Panc1 (cell line): ENCODE measurements around the gene SLC9B2. TPM values are rescaled to one million over a fixed set of nuclear protein-coding genes. Genes with fewer than 3 reads are reported as not detected.

ENCODE experiments used
- ATAC-seq: fragments of 200-7000 bp; cut with Tn5 transposase; 2 replicates; pipeline ENCODE4 v1.9.1; 2020; ENCODE audit warnings: mild to moderate bottlenecking, moderate library complexity
- BruUV-seq: library from RNA; stranded (reverse); fragments of 400-500 nt; replicated peaks from 2 replicates; lab custom pipeline; 2021; lab: Mats Ljungman, UMichigan
- CTCF ChIA-PET: fragments of 300-600 bp; sonication (Branson Sonifier 250); formaldehyde crosslinking; loops from one replicate; lab custom pipeline; 2022; ENCODE audit warnings: antibody characterized with exemption; lab: Charles Lee
- POLR2A ChIA-PET: fragments of 300-600 bp; sonication (Branson Sonifier 250); formaldehyde crosslinking; loops from one replicate; lab custom pipeline; 2022; ENCODE audit warnings: antibody characterized with exemption; lab: Charles Lee
- DNase-seq: peaks from one replicate; pipeline ENCODE4 v3.0.0-alpha.2; 2010; ENCODE audit warnings: low read depth, low spot score
- H3K27ac ChIP-seq: 2 replicates; pipeline ENCODE4 v1.5.1; 2011; ENCODE audit warnings: mild to moderate bottlenecking, low read length, inconsistent platforms
- H3K27me3 ChIP-seq: fragments of 200-500 bp; sonication (Bioruptor generic); 2 replicates; pipeline ENCODE4 v1.6.0; 2014; ENCODE audit warnings: low read length, inconsistent platforms; ENCODE audit not compliant: control insufficient read depth, insufficient read depth
- H3K36me3 ChIP-seq: fragments of 200-500 bp; sonication (Bioruptor generic); 2 replicates; pipeline ENCODE4 v1.5.1; 2014; ENCODE audit warnings: inconsistent platforms, mild to moderate bottlenecking, low read length, moderate library complexity; ENCODE audit not compliant: control insufficient read depth, insufficient read depth
- H3K4me1 ChIP-seq: 2 replicates; pipeline ENCODE4 v1.5.1; 2011; ENCODE audit warnings: inconsistent platforms, mild to moderate bottlenecking, low read length, moderate library complexity; ENCODE audit not compliant: control insufficient read depth, insufficient read depth
- H3K4me3 ChIP-seq, 2 experiments: 2 replicates each; pipeline ENCODE4 v1.5.1; 2011 to 2012; ENCODE audit warnings: low read depth in 2 of 2, low read length in 2 of 2, mild to moderate bottlenecking in 2 of 2, inconsistent platforms in 1 of 2, moderate library complexity in 1 of 2
- H3K9me3 ChIP-seq: fragments of 200-500 bp; sonication (Bioruptor generic); 2 replicates; pipeline ENCODE4 v1.5.1; 2014; ENCODE audit warnings: low read depth, mild to moderate bottlenecking, inconsistent platforms, low read length, moderate library complexity; ENCODE audit not compliant: control insufficient read depth, insufficient read depth
- POLR2AphosphoS5 ChIP-seq: IDR thresholded peaks from 2 replicates; pipeline ENCODE4 v1.6.1; 2012; ENCODE audit warnings: mild to moderate bottlenecking, low read depth, low read length, moderate library complexity
- SIN3A ChIP-seq: IDR thresholded peaks from 2 replicates; pipeline ENCODE4 v1.6.1; 2012; ENCODE audit warnings: low read depth, mild to moderate bottlenecking, low read length, moderate library complexity, borderline replicate concordance; ENCODE audit not compliant: insufficient read depth
- TCF7L2 ChIP-seq: IDR thresholded peaks from 2 replicates; pipeline ENCODE4 v1.6.1; 2011; ENCODE audit warnings: mild to moderate bottlenecking, low read depth, low read length, inconsistent platforms
- in situ Hi-C: cut with HindIII; loops from 2 replicates; pipeline ENCODE4 v1.10.0; 2016; ENCODE audit warnings: low sequenced_read_pairs, low pct_unique_long_range_greater_than_20kb
- intact Hi-C: fragments of 100-400 bp; cut with micrococcal nuclease; formaldehyde crosslinking; loops from one replicate; pipeline ENCODE4 v1.10.0; 2022; ENCODE audit not compliant: unreplicated experiment
- total RNA-seq: library from RNA; stranded (reverse); gene quantifications from one replicate; pipeline ENCODE4 v1.2.1, GENCODE V29; 2021; ENCODE audit not compliant: unreplicated experiment
- TF ChIP-seq, protein P1 (sequence below), 2 experiments: IDR thresholded peaks; 2 replicates each; pipeline ENCODE4 v1.6.1; 2011 to 2012; ENCODE audit warnings: low read depth in 2 of 2, control low read depth in 1 of 2, low read length in 1 of 2, mild to moderate bottlenecking in 1 of 2, moderate library complexity in 1 of 2; ENCODE audit not compliant: insufficient read depth in 1 of 2
- TF ChIP-seq, protein P2 (sequence below): fragments of 450-650 bp; IDR thresholded peaks from 2 replicates; pipeline ENCODE4 v1.5.1; 2017; ENCODE audit warnings: mild to moderate bottlenecking

Gene SLC9B2
- total RNA-seq, 1 experiment from 2014 or later, result 14.6 TPM

DNA sequence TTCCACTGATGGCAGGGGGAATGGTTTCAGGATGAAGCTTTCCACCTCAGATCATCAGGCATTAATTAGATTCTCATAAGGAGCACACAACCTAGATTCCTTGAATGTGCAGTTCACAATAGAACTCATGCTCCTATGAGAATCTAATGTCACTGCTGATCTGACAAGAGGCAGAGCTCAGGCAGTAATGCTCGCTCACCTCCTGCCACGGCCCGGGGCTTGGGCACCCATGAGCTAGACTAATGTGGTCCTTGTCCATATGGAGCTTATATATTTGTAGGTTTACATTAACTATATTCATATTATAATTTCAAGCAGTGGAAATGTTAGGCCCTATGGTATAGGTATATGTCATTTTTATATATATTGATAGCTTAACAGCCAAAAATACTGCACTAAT lies 24.4 kb downstream of the SLC9B2 start:
- in situ Hi-C loops (no loop called here), intact Hi-C loops (loop anchor here (5.0 kb wide), 1 partner anchor 35 kb away; no protein-coding TSS in a partner anchor)
- Histone ChIP-seq H3K9me3 (no peaks in the 10 kb centered on the region), H3K27ac (no peak overlapping the region), H3K36me3 (no peaks in the 10 kb centered on the region), H3K4me3 (no peak overlapping the region), H3K27me3 (no peaks in the 10 kb centered on the region), H3K4me1 (no peaks in the 10 kb centered on the region)
- ChIA-PET POLR2A (no interaction called here), CTCF (no interaction called here)
- DNase-seq, result no peak
- no TSS peak for BruUV-seq
- TF ChIP-seq, protein P1, sequence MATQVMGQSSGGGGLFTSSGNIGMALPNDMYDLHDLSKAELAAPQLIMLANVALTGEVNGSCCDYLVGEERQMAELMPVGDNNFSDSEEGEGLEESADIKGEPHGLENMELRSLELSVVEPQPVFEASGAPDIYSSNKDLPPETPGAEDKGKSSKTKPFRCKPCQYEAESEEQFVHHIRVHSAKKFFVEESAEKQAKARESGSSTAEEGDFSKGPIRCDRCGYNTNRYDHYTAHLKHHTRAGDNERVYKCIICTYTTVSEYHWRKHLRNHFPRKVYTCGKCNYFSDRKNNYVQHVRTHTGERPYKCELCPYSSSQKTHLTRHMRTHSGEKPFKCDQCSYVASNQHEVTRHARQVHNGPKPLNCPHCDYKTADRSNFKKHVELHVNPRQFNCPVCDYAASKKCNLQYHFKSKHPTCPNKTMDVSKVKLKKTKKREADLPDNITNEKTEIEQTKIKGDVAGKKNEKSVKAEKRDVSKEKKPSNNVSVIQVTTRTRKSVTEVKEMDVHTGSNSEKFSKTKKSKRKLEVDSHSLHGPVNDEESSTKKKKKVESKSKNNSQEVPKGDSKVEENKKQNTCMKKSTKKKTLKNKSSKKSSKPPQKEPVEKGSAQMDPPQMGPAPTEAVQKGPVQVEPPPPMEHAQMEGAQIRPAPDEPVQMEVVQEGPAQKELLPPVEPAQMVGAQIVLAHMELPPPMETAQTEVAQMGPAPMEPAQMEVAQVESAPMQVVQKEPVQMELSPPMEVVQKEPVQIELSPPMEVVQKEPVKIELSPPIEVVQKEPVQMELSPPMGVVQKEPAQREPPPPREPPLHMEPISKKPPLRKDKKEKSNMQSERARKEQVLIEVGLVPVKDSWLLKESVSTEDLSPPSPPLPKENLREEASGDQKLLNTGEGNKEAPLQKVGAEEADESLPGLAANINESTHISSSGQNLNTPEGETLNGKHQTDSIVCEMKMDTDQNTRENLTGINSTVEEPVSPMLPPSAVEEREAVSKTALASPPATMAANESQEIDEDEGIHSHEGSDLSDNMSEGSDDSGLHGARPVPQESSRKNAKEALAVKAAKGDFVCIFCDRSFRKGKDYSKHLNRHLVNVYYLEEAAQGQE (IDR thresholded peaks at IDR 0.05; ENCODE audit: insufficient read depth in 1 of 2, low read depth in 2 of 2, low read length in 1 of 2), result no peak
- TF ChIP-seq SIN3A (no peak), TCF7L2 (no peak), POLR2AphosphoS5 (no peak)
- TF ChIP-seq, protein P2, sequence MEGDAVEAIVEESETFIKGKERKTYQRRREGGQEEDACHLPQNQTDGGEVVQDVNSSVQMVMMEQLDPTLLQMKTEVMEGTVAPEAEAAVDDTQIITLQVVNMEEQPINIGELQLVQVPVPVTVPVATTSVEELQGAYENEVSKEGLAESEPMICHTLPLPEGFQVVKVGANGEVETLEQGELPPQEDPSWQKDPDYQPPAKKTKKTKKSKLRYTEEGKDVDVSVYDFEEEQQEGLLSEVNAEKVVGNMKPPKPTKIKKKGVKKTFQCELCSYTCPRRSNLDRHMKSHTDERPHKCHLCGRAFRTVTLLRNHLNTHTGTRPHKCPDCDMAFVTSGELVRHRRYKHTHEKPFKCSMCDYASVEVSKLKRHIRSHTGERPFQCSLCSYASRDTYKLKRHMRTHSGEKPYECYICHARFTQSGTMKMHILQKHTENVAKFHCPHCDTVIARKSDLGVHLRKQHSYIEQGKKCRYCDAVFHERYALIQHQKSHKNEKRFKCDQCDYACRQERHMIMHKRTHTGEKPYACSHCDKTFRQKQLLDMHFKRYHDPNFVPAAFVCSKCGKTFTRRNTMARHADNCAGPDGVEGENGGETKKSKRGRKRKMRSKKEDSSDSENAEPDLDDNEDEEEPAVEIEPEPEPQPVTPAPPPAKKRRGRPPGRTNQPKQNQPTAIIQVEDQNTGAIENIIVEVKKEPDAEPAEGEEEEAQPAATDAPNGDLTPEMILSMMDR, result no peak
- ATAC-seq, result no peak

DNA sequence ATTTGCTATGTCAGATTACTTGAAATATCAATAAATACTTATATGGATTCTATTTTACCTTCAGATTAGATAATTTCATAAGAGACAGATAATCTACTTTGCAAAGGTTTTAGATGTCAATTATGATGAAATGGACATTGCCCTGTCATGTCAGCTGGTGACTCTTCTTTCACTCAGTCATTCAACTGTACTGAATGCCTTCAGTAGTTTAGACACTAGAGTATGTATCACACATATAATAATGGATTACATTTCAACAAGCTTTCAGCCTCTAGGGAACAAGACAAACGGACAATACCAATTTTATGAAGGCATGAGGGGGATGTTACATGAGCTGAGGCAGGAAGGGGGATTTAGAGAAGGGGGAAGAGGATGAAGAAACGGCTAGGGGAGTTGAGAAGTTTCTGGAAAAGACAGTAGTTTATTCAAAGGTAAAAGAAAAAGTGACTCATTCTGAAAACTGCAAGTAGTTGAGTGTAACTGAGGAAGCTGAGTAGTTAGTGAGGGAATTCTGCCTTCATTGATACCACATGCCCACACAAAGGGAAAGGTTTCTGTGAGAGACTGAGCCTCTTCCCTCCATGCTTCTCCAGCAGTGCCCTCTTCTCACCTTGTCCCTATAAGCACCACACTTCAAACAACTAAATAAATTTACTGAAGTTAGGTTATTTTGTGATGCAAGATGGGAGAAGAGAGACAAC lies 25.7 kb downstream of the SLC9B2 start:
- in situ Hi-C loops (no loop called here), intact Hi-C loops (loop anchor here (5.0 kb wide), 1 partner anchor 36 kb away; no protein-coding TSS in a partner anchor)
- no TSS peak for BruUV-seq
- ATAC-seq (no peak), DNase-seq (no peak)
- ChIA-PET POLR2A (no interaction called here), CTCF (no interaction called here)
- Histone ChIP-seq H3K4me3 (no peak overlapping the region), H3K36me3 (no peaks in the 10 kb centered on the region), H3K27ac (no peak overlapping the region), H3K9me3 (no peaks in the 10 kb centered on the region), H3K4me1 (no peaks in the 10 kb centered on the region), H3K27me3 (no peaks in the 10 kb centered on the region)
- TF ChIP-seq TCF7L2, result no peak
- no peak for TF ChIP-seq POLR2AphosphoS5
